ENCODE results near the gene KIRREL3.

KIRREL3 gene

DNA sequence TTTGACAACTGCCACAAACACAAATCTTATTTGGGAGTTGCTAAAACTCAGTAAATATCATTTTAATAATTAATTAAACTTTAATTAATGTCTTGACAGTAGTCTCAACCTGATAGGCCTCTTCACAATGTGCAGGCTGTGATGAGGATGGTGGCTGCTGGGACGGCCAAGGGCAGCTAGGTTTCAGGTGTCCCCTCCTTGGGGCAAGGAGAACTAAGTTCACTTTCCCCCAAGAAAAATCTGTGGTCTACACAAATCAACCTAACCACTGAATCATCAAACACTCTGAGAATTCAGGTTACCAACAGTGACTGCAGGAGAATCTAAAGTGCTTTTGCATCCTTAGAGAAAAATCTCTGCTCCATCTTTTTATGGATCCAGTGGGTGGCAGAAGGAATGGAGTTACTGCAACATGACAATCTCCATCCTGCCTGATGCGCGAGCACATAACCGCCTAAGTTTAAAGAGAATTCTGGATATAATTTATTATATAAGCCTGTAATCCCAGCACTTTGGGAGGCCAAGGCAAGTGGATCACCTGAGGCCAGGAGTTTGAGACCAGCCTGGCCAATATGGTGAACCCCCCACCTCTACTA is 289.7 kb downstream of the KIRREL3 start:
- Mint-ChIP-seq H3K27me3 (peaks cover 14% of the 10 kb centered on the region), H3K4me3 (no peak overlapping the region), H3K4me1 (no peaks in the 10 kb centered on the region), H3K36me3 (no peaks in the 10 kb centered on the region), H3K9me3 (no peaks in the 10 kb centered on the region), H3K27ac (no peak overlapping the region)
- CTCF ChIA-PET: no interaction called here
- DNase-seq: no peak

DNA sequence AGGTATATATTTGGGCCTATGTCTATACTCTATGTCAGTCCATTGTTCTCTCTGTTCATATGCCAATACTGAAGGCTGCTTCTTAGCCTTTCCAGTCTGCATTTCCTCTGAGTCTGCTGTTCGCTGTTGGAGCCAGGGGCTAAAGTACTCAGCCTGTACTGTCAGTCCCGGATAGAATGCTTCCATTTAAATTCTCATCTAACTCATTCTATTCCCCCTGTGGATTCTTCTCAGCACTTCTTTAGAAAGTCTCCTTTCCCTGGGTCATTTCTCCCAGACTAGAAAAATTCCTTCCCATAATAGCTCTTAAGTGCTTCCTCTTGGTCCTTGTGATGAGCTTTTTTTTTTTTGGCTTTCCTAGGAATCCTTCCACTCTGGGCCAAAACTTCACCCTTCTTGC is 293.1 kb downstream of the KIRREL3 start:
- CTCF ChIA-PET: no interaction called here
- no peaks in the 10 kb centered on the region for H3K36me3 Mint-ChIP-seq
- no peak overlapping the region for H3K27ac Mint-ChIP-seq
- no peaks in the 10 kb centered on the region for H3K4me1 Mint-ChIP-seq
- H3K9me3 Mint-ChIP-seq: no peaks in the 10 kb centered on the region
- no peak overlapping the region for H3K4me3 Mint-ChIP-seq
- peaks cover 9% of the 10 kb centered on the region for H3K27me3 Mint-ChIP-seq
- DNase-seq: no peak

DNA sequence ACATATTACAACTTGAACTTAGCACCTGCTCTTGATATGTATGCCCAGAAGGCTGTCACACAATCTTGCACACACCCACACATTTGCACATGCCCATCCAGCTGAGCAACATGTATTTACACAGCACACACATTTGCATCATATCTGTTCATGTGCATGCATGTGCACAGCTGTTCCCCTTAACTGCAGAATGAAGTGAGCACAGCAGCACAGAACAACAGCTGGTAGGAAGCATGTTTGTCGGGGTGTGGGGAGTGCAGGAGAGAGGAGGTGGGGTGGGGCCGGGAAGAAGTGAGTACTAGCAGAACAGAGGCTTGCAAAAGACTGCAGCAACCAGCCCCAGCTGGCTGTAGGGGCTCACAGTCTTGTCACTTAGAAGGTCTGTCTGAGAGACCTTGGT is 296.5 kb downstream of the KIRREL3 start:
- CTCF ChIA-PET: no interaction called here

DNA sequence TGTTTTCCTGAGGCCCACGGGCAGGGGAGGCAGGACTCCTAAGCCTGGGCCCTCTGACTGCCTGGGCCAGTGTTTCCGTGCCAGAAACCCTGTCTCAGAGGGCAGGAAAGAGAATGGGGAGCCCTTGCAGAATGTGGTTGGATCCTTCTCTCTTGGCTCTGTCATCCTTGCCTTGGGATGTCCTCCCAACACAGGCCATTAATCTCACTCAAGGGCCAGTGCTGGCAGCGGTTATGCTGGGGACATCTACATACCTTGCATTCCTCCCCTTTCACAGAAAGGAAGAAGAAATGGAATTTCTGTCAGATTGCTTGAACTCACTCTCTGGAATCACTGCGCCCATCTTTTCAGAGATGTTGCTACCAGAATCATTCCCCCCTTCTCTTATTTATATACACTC is 296.9 kb downstream of the KIRREL3 start:
- no peak for DNase-seq
- Mint-ChIP-seq H3K27ac (no peak overlapping the region), H3K4me1 (no peaks in the 10 kb centered on the region), H3K9me3 (no peaks in the 10 kb centered on the region), H3K4me3 (no peak overlapping the region), H3K27me3 (no peaks in the 10 kb centered on the region), H3K36me3 (no peaks in the 10 kb centered on the region)
- CTCF ChIA-PET: no interaction called here

More for the DNA sequence above, 296.5 kb downstream of the KIRREL3 start:
- H3K4me3 Mint-ChIP-seq: no peak overlapping the region
- no peaks in the 10 kb centered on the region for H3K36me3 Mint-ChIP-seq
- H3K27ac Mint-ChIP-seq: no peak overlapping the region
- no peaks in the 10 kb centered on the region for H3K9me3 Mint-ChIP-seq
- no peaks in the 10 kb centered on the region for H3K27me3 Mint-ChIP-seq
- no peaks in the 10 kb centered on the region for H3K4me1 Mint-ChIP-seq
- DNase-seq: no peak

DNA sequence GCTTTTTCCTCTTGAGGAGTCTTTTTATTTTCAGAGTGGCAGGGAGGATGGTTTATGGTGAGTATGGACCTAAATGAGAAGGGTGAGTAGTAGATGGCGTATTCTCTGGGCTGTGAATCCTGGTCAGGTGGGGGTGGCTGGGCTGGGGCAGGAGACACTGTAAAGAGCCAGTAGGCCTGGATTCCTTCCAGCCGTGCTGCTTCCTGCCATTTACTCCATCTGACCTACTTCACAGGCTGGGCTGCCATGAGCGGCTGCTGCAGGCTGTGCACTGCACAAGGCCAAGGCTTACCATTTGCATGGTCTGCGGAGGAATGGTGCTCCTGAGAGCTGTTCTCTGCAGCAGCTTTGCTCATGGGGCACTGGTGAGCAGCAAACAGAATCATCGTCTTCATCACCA is 297.6 kb downstream of the KIRREL3 start:
- H3K4me3 Mint-ChIP-seq: no peak overlapping the region
- no peaks in the 10 kb centered on the region for H3K9me3 Mint-ChIP-seq
- no peaks in the 10 kb centered on the region for H3K36me3 Mint-ChIP-seq
- no peak for DNase-seq
- CTCF ChIA-PET: no interaction called here
- no peaks in the 10 kb centered on the region for H3K4me1 Mint-ChIP-seq
- H3K27me3 Mint-ChIP-seq: no peaks in the 10 kb centered on the region
- no peak overlapping the region for H3K27ac Mint-ChIP-seq

DNA sequence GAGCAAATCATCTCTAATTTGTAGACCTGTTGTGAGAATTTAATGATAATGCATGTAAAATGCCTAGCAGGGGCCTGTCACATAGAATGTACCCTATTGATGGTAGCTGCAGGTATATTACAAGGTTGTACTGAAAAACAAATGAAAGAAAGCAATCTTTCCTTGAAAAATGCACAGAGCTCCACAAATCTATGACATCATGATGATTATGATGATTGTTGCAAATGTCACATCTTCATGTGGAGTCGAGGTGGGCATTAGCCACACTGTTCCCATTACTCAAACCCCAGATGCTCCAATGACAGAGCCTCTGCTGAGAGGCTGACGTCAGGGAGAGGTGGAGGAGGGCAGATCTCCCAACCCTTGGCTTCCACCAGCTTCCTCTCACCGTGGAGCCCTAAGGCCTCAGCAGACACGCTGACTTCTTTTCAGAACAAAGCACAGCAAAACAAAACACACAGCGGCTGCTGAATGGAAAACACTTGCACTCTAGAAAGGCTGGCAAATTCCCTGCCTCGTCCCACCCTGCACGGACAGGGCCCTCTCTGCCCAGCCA is 298.3 kb downstream of the KIRREL3 start:
- H3K36me3 Mint-ChIP-seq: no peaks in the 10 kb centered on the region
- no peaks in the 10 kb centered on the region for H3K4me1 Mint-ChIP-seq
- H3K9me3 Mint-ChIP-seq: no peaks in the 10 kb centered on the region
- CTCF ChIA-PET: no interaction called here
- no peak overlapping the region for H3K27ac Mint-ChIP-seq
- H3K27me3 Mint-ChIP-seq: no peaks in the 10 kb centered on the region
- H3K4me3 Mint-ChIP-seq: no peak overlapping the region
- DNase-seq: no peak

DNA sequence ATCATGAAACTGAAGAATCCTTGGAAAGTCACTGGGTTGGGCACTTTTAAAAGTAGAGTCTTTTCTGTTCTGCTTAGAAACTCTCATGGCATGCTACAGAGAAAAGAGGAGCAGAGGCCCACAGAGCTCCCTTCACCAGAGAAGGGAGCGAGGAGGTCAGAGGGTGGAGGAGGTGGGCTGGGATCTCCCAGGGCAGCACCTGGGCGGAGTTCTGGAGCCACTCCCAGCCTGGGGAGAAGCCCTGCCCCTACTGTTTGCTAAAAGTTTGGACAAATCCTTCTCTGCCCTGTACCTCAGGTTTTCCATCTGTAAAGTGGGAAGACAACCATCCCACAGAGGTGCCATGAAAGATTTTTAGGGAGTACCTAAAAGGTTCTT is 299.1 kb downstream of the KIRREL3 start:
- no peak overlapping the region for H3K4me3 Mint-ChIP-seq
- H3K27me3 Mint-ChIP-seq: no peaks in the 10 kb centered on the region
- H3K4me1 Mint-ChIP-seq: no peaks in the 10 kb centered on the region
- no peaks in the 10 kb centered on the region for H3K9me3 Mint-ChIP-seq
- no peaks in the 10 kb centered on the region for H3K36me3 Mint-ChIP-seq
- no peak for DNase-seq
- no peak overlapping the region for H3K27ac Mint-ChIP-seq
- CTCF ChIA-PET: no interaction called here

DNA sequence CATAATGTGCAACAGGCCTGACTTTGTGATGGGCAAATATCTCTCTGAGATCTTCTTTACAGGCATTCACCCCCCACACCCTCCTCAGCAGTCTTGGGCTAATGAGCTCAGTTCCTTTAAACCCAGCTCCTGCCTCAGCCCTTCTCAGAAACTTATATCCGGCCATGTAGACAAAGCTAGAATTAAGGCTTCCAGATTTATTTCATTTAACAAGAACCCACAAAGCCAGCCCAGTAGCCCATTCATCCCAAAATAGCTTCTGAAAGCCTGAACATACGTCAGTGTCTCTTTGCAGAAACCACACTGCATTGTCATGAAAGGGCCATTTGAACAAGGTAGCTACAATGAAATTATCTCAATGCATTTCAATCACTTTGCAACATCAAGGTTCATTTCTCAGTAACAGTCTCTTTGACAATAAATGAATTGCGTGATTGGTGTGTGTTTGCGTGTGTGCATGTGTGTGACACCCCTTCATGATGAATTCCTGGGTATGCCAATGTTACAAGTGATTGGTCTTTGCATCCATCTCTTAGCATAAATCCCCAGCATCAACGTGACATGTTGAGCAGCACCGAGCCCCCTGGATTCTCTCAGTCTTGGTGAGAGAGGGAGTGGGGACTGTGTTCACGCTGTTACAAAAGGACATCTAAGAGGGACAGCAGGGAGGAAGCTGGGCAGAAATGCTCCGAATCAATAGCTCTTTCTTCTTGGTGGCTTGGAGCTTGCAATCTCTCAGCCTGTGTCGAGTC is 299.6 kb downstream of the KIRREL3 start:
- H3K36me3 Mint-ChIP-seq: no peaks in the 10 kb centered on the region
- CTCF ChIA-PET: no interaction called here
- no peak overlapping the region for H3K27ac Mint-ChIP-seq
- no peaks in the 10 kb centered on the region for H3K27me3 Mint-ChIP-seq
- no peak for DNase-seq
- H3K4me1 Mint-ChIP-seq: no peaks in the 10 kb centered on the region
- H3K9me3 Mint-ChIP-seq: no peaks in the 10 kb centered on the region
- H3K4me3 Mint-ChIP-seq: no peak overlapping the region

DNA sequence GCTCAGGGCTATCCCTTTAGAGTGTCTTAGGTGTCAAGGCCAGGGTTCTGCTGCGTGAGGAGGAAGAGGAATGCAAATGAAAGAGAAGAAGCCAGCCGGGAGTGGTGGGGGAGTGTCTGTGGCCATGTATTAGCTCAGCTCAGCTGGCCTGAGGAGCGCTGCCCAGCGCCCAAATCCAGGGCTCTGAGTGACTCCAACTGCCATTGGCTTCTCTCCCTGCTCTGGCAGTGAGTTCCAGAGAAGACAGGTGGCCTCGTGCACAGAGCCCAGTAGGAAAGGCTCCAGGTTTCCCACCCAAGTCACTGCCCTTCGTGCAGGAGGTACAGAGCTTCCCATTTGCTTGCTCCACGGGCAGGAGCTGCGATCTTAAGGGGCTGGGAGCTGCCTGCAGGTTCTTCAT is 302.0 kb downstream of the KIRREL3 start:
- H3K27me3 Mint-ChIP-seq: peaks cover 3% of the 10 kb centered on the region
- no peaks in the 10 kb centered on the region for H3K36me3 Mint-ChIP-seq
- H3K9me3 Mint-ChIP-seq: no peaks in the 10 kb centered on the region
- CTCF ChIA-PET: no interaction called here
- no peak overlapping the region for H3K4me3 Mint-ChIP-seq
- H3K27ac Mint-ChIP-seq: no peak overlapping the region
- no peak for DNase-seq
- H3K4me1 Mint-ChIP-seq: no peaks in the 10 kb centered on the region

DNA sequence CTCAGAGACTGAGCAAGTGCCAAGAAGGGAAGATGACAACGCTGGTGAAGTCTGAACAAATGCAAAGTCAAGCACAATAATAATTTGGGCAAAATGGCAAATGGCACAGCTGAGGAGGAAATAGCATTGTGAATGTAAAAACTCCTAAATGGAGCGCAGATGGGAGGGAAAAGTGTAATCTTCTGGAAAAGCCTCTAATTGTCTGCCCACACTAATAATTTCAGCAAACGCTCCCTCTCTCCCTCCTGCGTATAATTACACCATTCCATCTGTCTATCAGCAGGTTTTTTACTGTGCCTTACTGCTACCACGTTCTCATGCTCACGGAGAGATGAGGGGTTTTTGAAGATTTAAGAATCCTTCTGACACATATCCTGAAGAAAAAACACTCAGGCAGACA is 302.6 kb downstream of the KIRREL3 start:
- Mint-ChIP-seq H3K9me3 (no peaks in the 10 kb centered on the region), H3K36me3 (no peaks in the 10 kb centered on the region), H3K4me3 (no peak overlapping the region), H3K27me3 (peaks cover 3% of the 10 kb centered on the region), H3K4me1 (no peaks in the 10 kb centered on the region), H3K27ac (no peak overlapping the region)
- CTCF ChIA-PET: no interaction called here
- DNase-seq: no peak

DNA sequence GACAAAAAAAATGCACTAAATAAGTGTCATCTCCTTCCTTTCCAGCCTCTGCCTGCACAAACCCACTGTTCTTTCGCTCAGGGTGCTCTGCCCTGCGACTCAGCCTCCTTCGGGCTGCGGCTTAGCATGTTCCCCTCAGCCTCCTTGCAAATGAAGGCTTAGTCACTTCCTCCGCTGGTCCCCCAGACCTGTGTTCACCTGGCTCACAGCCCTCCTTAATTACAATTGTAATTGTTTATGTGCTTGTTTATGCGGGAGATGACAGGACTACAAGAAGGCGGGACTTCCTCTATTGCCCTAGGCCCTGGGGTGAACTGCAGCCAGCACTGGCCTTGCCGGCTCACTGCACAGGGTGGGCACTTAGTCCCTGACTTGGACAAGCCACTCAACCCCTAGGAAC is 303.6 kb downstream of the KIRREL3 start:
- CTCF ChIA-PET: no interaction called here
- Mint-ChIP-seq H3K27me3 (peaks cover 3% of the 10 kb centered on the region), H3K4me1 (no peaks in the 10 kb centered on the region)

DNA sequence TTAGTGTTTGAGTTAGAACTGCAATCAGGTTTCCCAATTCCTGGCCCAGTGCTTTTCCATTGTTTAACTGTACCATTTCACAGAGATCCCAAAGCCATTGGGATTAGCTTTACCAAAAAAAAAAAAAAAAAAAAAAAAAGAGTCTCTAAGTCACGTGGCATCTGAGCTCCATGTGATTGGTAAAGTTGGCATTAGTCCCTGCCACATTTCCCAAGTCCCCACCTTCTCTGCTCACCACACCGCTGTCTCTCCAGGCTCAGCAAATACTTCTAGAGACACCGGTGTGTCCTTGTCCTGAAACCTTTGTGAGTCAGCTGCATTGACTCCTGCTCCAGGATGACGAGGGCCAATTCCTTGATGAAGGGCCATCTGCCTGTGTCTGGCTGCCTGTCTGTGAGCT is 305.3 kb downstream of the KIRREL3 start:
- peaks cover 3% of the 10 kb centered on the region for H3K27me3 Mint-ChIP-seq
- CTCF ChIA-PET: no interaction called here
- no peaks in the 10 kb centered on the region for H3K4me1 Mint-ChIP-seq
- no peaks in the 10 kb centered on the region for H3K36me3 Mint-ChIP-seq
- H3K9me3 Mint-ChIP-seq: no peaks in the 10 kb centered on the region
- H3K27ac Mint-ChIP-seq: no peak overlapping the region
- H3K4me3 Mint-ChIP-seq: no peak overlapping the region
- no peak for DNase-seq

More for the DNA sequence above, 303.6 kb downstream of the KIRREL3 start:
- Mint-ChIP-seq H3K36me3 (no peaks in the 10 kb centered on the region), H3K27ac (no peak overlapping the region), H3K4me3 (no peak overlapping the region), H3K9me3 (no peaks in the 10 kb centered on the region)
- no peak for DNase-seq

DNA sequence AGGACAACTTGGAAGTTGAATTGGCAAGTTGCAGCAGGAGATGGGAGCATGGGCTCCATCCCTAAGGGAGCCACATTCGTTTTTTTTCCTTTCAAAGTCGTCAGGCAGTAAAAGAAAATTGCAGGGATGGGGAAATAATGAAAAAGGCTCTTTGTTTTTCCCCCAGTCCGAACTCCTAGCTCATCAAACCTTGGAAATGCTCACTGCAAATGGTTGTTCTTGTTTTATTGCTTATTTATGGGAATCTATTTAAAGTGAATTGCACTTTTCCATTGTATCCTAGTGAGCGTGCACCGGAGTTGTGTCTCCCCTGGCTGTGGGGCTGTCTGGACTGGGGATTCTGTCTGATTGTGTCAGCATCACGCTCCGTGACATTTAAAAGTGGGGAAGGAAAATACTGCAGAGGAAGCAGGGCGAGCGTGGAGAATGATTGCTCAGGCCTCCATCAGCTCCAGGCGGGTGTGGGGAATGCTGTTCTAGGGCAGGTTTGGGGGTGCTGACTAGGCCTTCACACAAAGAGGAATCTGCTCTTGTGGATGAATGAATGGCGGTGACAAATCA is 306.4 kb downstream of the KIRREL3 start:
- DNase-seq: no peak
- H3K9me3 Mint-ChIP-seq: no peaks in the 10 kb centered on the region
- CTCF ChIA-PET: no interaction called here
- no peak overlapping the region for H3K27ac Mint-ChIP-seq
- peaks cover 3% of the 10 kb centered on the region for H3K27me3 Mint-ChIP-seq
- H3K36me3 Mint-ChIP-seq: no peaks in the 10 kb centered on the region
- no peak overlapping the region for H3K4me3 Mint-ChIP-seq
- H3K4me1 Mint-ChIP-seq: no peaks in the 10 kb centered on the region

DNA sequence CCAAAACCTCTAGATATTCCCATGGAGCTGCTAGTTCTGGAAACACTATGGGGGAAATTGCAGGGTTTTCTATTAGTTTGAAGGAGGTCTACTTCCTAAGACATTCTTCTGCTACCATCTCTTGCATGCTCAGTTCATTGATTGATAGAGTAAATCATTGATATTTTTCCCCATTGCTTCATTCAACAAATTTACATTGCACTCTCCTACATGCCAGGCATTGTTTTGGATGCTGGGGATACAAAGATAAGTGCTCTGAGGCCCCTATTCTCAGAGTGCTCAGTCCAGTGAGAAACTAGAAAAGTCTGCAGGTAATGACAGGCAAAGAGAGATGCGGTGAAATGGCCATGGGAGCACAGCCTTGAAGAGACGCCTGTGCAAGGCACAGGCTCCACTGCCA is 313.1 kb downstream of the KIRREL3 start:
- Mint-ChIP-seq H3K4me3 (no peak overlapping the region), H3K27ac (no peak overlapping the region), H3K4me1 (no peaks in the 10 kb centered on the region), H3K9me3 (no peaks in the 10 kb centered on the region), H3K27me3 (peaks cover 3% of the 10 kb centered on the region), H3K36me3 (no peaks in the 10 kb centered on the region)
- no peak for DNase-seq
- CTCF ChIA-PET: no interaction called here

DNA sequence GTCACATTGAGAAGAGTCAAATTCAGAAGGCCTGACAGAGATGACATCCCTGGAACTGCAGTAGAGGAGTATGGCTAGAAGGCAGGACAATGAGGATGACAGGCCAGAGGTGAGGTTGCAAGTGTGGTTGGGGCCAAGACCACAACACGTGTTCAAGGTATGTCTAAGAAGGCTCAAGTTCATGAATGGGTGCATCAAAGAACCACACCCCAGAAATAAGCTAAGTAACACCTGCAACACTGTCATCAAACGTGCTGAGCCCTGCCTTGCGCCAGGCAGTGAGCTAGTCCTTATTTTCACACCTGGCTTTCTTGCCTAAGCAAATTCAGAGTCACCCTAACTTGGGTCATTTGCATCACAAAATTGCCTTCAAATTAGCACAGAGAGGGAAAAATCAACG is 313.6 kb downstream of the KIRREL3 start:
- no peak overlapping the region for H3K4me3 Mint-ChIP-seq
- no peaks in the 10 kb centered on the region for H3K9me3 Mint-ChIP-seq
- H3K36me3 Mint-ChIP-seq: no peaks in the 10 kb centered on the region
- DNase-seq: no peak
- H3K27ac Mint-ChIP-seq: peak overlapping the region; percentile 29
- no peaks in the 10 kb centered on the region for H3K4me1 Mint-ChIP-seq
- H3K27me3 Mint-ChIP-seq: peaks cover 3% of the 10 kb centered on the region
- CTCF ChIA-PET: no interaction called here

All from activated naive CD4-positive, alpha-beta T cell treated with anti-CD3 and anti-CD28 coated beads, Interleukin-2, amount 10 ng/mL, durations not matched to agents 7 days and 5 days (primary cell).